Activated T-helper 1 cell treated with anti-CD3 and anti-CD28 coated beads, Interleukin-12 subunit alpha, Interleukin-12 subunit beta, Interleukin-2, Interleukin-4 antibody, amounts not matched to agents 30 ng/mL and 10 ng/mL and 1 ng/mL, durations not matched to agents 14 hours and 24 hours and 36 hours (primary cell): ENCODE results near the gene IKZF2. TPM values are rescaled to one million over a fixed set of nuclear protein-coding genes. Genes with fewer than 3 reads are reported as not detected.

Experiments
- DNase-seq: peaks from one replicate; pipeline ENCODE4 v3.0.0; 2021; ENCODE audit warnings: low spot score
- H3K27ac Mint-ChIP-seq: one replicate; pipeline ENCODE4 v1.8.0; 2021; ENCODE audit warnings: mild to moderate bottlenecking, mixed read lengths
- H3K27me3 Mint-ChIP-seq: one replicate; pipeline ENCODE4 v1.8.0; 2022; ENCODE audit warnings: mild to moderate bottlenecking, moderate library complexity, mixed read lengths; ENCODE audit not compliant: insufficient read depth
- H3K36me3 Mint-ChIP-seq: one replicate; pipeline ENCODE4 v1.8.0; 2021; ENCODE audit warnings: low read depth, mixed read lengths
- H3K4me1 Mint-ChIP-seq: one replicate; pipeline ENCODE4 v1.8.0; 2021; ENCODE audit warnings: low read depth, mixed read lengths
- H3K4me3 Mint-ChIP-seq: one replicate; pipeline ENCODE4 v1.8.0; 2021; ENCODE audit warnings: mild to moderate bottlenecking, moderate library complexity, mixed read lengths
- H3K9me3 Mint-ChIP-seq: one replicate; pipeline ENCODE4 v1.8.0; 2021; ENCODE audit warnings: mixed read lengths
- intact Hi-C: fragments of 100-400 bp; cut with micrococcal nuclease; formaldehyde crosslinking; loops from one replicate; pipeline ENCODE4 v1.15.1; 2024
- total RNA-seq: library from RNA; stranded (reverse); gene quantifications from 2 replicates; pipeline ENCODE4 v1.2.3, GENCODE V29; 2022

Gene IKZF2
- total RNA-seq, 1 donor from 2014 or later = 3.2 TPM

- Mint-ChIP-seq H3K36me3 (no peaks in the 10 kb centered on the region), H3K4me3 (peak overlapping the region; percentile 87), H3K9me3 (no peaks in the 10 kb centered on the region), H3K27ac (no peak overlapping the region), H3K27me3 (peaks cover 42% of the 10 kb centered on the region), H3K4me1 (peaks cover 31% of the 10 kb centered on the region)
- intact Hi-C loops = no loop called here
- no peak for DNase-seq
These were observed 2.0 kb downstream of the IKZF2 start for GRCh38 chr2:213149294-213149875.

- Mint-ChIP-seq H3K36me3 (no peaks in the 10 kb centered on the region), H3K27me3 (peaks cover 38% of the 10 kb centered on the region), H3K4me3 (no peak overlapping the region), H3K4me1 (peaks cover 31% of the 10 kb centered on the region), H3K9me3 (no peaks in the 10 kb centered on the region), H3K27ac (no peak overlapping the region)
- DNase-seq = no peak
- intact Hi-C loops = no loop called here
These were observed 2.7 kb downstream of the IKZF2 start for GRCh38 chr2:213148572-213149261.

- Mint-ChIP-seq H3K4me3 (no peak overlapping the region), H3K9me3 (no peaks in the 10 kb centered on the region), H3K36me3 (no peaks in the 10 kb centered on the region), H3K4me1 (peaks cover 28% of the 10 kb centered on the region), H3K27ac (no peak overlapping the region), H3K27me3 (peaks cover 31% of the 10 kb centered on the region)
- DNase-seq = no peak
- intact Hi-C loops = no loop called here
These were observed 3.9 kb downstream of the IKZF2 start for GRCh38 chr2:213147538-213147937.

GRCh38 chr2:213145715-213146242 is 5.6 kb downstream of the IKZF2 start:
- Mint-ChIP-seq H3K36me3 (no peaks in the 10 kb centered on the region), H3K9me3 (no peaks in the 10 kb centered on the region), H3K27ac (no peak overlapping the region), H3K27me3 (peaks cover 24% of the 10 kb centered on the region), H3K4me1 (peaks cover 17% of the 10 kb centered on the region), H3K4me3 (no peak overlapping the region)
- intact Hi-C loops = no loop called here
- DNase-seq = no peak

GRCh38 chr2:213137064-213137463 is 14.3 kb downstream of the IKZF2 start:
- intact Hi-C loops = no loop called here
- peaks cover under 1% of the 10 kb centered on the region for H3K27me3 Mint-ChIP-seq
- no peaks in the 10 kb centered on the region for H3K9me3 Mint-ChIP-seq
- no peak for DNase-seq
- H3K4me1 Mint-ChIP-seq = no peaks in the 10 kb centered on the region
- no peaks in the 10 kb centered on the region for H3K36me3 Mint-ChIP-seq
- no peak overlapping the region for H3K27ac Mint-ChIP-seq
- no peak overlapping the region for H3K4me3 Mint-ChIP-seq

GRCh38 chr2:213129311-213129710 is 22.1 kb downstream of the IKZF2 start:
- no peaks in the 10 kb centered on the region for H3K36me3 Mint-ChIP-seq
- H3K4me3 Mint-ChIP-seq = no peak overlapping the region
- intact Hi-C loops = no loop called here
- H3K4me1 Mint-ChIP-seq = no peaks in the 10 kb centered on the region
- H3K27ac Mint-ChIP-seq = no peak overlapping the region
- no peak for DNase-seq
- H3K9me3 Mint-ChIP-seq = no peaks in the 10 kb centered on the region
- H3K27me3 Mint-ChIP-seq = peaks cover 10% of the 10 kb centered on the region

- no peak for DNase-seq
- Mint-ChIP-seq H3K27me3 (peaks cover 9% of the 10 kb centered on the region), H3K27ac (no peak overlapping the region), H3K36me3 (no peaks in the 10 kb centered on the region), H3K9me3 (no peaks in the 10 kb centered on the region), H3K4me3 (no peak overlapping the region), H3K4me1 (no peaks in the 10 kb centered on the region)
- intact Hi-C loops = no loop called here
These were observed 25.6 kb downstream of the IKZF2 start for GRCh38 chr2:213125646-213126347.

- intact Hi-C loops = no loop called here
- Mint-ChIP-seq H3K36me3 (no peaks in the 10 kb centered on the region), H3K27me3 (peaks cover 9% of the 10 kb centered on the region), H3K4me1 (peaks cover 14% of the 10 kb centered on the region), H3K4me3 (no peak overlapping the region), H3K9me3 (no peaks in the 10 kb centered on the region), H3K27ac (no peak overlapping the region)
- DNase-seq = no peak
These were observed 28.7 kb downstream of the IKZF2 start for GRCh38 chr2:213122725-213123124.

- Mint-ChIP-seq H3K27ac (no peak overlapping the region), H3K27me3 (peaks cover 9% of the 10 kb centered on the region), H3K4me3 (no peak overlapping the region)
These were observed 29.7 kb downstream of the IKZF2 start for GRCh38 chr2:213121690-213122089.

GRCh38 chr2:213119061-213119809 is 32.2 kb downstream of the IKZF2 start:
- Mint-ChIP-seq H3K9me3 (no peaks in the 10 kb centered on the region), H3K4me3 (no peak overlapping the region), H3K36me3 (no peaks in the 10 kb centered on the region), H3K27me3 (peaks cover 1% of the 10 kb centered on the region), H3K4me1 (peaks cover 14% of the 10 kb centered on the region), H3K27ac (peak overlapping the region; percentile 56)
- intact Hi-C loops = loop anchor here (1.0 to 2.0 kb wide), 3 partner anchors 32 to 104 kb away; partner anchors contain the start of gene IKZF2
- DNase-seq = no peak

More at GRCh38 chr2:213121690-213122089, 29.7 kb downstream of the IKZF2 start:
- H3K9me3 Mint-ChIP-seq = no peaks in the 10 kb centered on the region
- H3K36me3 Mint-ChIP-seq = no peaks in the 10 kb centered on the region
- H3K4me1 Mint-ChIP-seq = peaks cover 14% of the 10 kb centered on the region
- intact Hi-C loops = no loop called here
- DNase-seq = no peak

GRCh38 chr2:213108308-213108707 is 43.1 kb downstream of the IKZF2 start:
- intact Hi-C loops = no loop called here
- Mint-ChIP-seq H3K27me3 (peaks cover 2% of the 10 kb centered on the region), H3K4me3 (no peak overlapping the region), H3K36me3 (no peaks in the 10 kb centered on the region), H3K27ac (no peak overlapping the region), H3K4me1 (no peaks in the 10 kb centered on the region), H3K9me3 (no peaks in the 10 kb centered on the region)
- DNase-seq = no peak

- Mint-ChIP-seq H3K27ac (no peak overlapping the region), H3K9me3 (no peaks in the 10 kb centered on the region)
These were observed 43.7 kb downstream of the IKZF2 start for GRCh38 chr2:213107728-213108127.

More at GRCh38 chr2:213107728-213108127, 43.7 kb downstream of the IKZF2 start:
- no peak for DNase-seq
- Mint-ChIP-seq H3K27me3 (peaks cover 3% of the 10 kb centered on the region), H3K4me3 (no peak overlapping the region), H3K4me1 (no peaks in the 10 kb centered on the region), H3K36me3 (no peaks in the 10 kb centered on the region)
- intact Hi-C loops = no loop called here
